ENCODE data around the gene TMEM201.

DNA sequence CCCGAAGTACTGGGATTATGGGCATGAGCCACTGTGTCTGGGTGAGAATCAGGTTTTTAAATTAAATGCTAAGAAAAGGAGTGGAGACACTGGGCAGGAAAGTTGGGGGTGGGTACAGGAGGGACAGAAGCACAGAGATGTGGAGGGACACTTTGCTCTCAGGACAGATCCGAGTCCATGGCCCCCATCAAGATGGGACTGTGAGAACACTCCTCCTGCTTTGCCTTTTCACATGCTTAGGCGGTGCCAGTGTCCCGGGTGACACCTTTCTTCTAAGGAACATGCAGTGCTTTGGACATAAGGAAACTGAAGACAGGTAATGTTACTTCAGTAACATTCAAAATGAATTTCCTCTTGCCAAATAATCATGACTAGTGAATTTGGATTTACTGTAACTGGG lies 32.8 kb upstream of the TMEM201 start:
- TF ChIP-seq POLR2AphosphoS5 (IDR thresholded peaks at IDR 0.05; ENCODE audit: insufficient read depth, low read depth, low read length) (no peak), POLR2A (IDR thresholded peaks at IDR 0.05; ENCODE audit: low read depth, low read length) (no peak), MYC (IDR thresholded peaks at IDR 0.05; ENCODE audit: low read depth, low read length) (no peak), JUN (IDR thresholded peaks at IDR 0.05; ENCODE audit: borderline replicate concordance, insufficient read depth, insufficient read length, low read depth) (no peak), EZH2 (IDR thresholded peaks at IDR 0.05; ENCODE audit: borderline replicate concordance, low read depth, low read length, severe bottlenecking) (no peak), FOS (IDR thresholded peaks at IDR 0.05; ENCODE audit: borderline replicate concordance, insufficient read depth, low read length) (no peak)
- TF ChIP-seq, protein P1, sequence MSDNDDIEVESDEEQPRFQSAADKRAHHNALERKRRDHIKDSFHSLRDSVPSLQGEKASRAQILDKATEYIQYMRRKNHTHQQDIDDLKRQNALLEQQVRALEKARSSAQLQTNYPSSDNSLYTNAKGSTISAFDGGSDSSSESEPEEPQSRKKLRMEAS (IDR thresholded peaks at IDR 0.05; ENCODE audit: insufficient read depth, insufficient read length): no peak
- TF ChIP-seq, protein P2, sequence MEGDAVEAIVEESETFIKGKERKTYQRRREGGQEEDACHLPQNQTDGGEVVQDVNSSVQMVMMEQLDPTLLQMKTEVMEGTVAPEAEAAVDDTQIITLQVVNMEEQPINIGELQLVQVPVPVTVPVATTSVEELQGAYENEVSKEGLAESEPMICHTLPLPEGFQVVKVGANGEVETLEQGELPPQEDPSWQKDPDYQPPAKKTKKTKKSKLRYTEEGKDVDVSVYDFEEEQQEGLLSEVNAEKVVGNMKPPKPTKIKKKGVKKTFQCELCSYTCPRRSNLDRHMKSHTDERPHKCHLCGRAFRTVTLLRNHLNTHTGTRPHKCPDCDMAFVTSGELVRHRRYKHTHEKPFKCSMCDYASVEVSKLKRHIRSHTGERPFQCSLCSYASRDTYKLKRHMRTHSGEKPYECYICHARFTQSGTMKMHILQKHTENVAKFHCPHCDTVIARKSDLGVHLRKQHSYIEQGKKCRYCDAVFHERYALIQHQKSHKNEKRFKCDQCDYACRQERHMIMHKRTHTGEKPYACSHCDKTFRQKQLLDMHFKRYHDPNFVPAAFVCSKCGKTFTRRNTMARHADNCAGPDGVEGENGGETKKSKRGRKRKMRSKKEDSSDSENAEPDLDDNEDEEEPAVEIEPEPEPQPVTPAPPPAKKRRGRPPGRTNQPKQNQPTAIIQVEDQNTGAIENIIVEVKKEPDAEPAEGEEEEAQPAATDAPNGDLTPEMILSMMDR (IDR thresholded peaks at IDR 0.05; ENCODE audit: extremely low read depth in 1 of 2, insufficient read depth in 1 of 2, low read depth in 1 of 2, low read length in 2 of 2): no peak
